ENCODE data around the gene C2orf80. TPM values are rescaled to one million over a fixed set of nuclear protein-coding genes. Genes with fewer than 3 reads are reported as not detected.

The C2orf80 gene
- total RNA-seq (not detected in 2 replicates), polyA plus RNA-seq (not detected in 2 replicates), polyA minus RNA-seq (ENCODE audit: low replicate concordance) (not detected in 2 replicates)
- polyA plus RNA-seq (2012) = not detected in 2 replicates

GRCh38 chr2:208189810-208190503 lies at the start of gene C2orf80:
C2orf80 (minus strand) TSS chr2:208190030; CDS start chr2:208186986, 3,044 bp downstream.
- Histone ChIP-seq H3K4me2 (ENCODE audit: extremely low read depth, insufficient read depth, low read length) (no peak within 1 kb of the TSS), H3K9ac (ENCODE audit: insufficient read depth, low read length) (no peak within 1 kb of the TSS), H3K4me1 (ENCODE audit: control insufficient read depth, extremely low read depth, insufficient read depth, low read length) (no peaks in the 10 kb centered on the region), H3K79me2 (ENCODE audit: control insufficient read depth, insufficient read depth, low read length) (no peaks in the 10 kb centered on the region), H3K36me3 (ENCODE audit: control insufficient read depth, insufficient read depth, low read length) (no peaks in the 10 kb centered on the region), H3K27me3 (ENCODE audit: control insufficient read depth, insufficient read depth, low read length) (no peaks in the 10 kb centered on the region), H3K9me3 (ENCODE audit: control insufficient read depth, insufficient read depth, low read depth, low read length) (no peaks in the 10 kb centered on the region), H2AFZ (ENCODE audit: low read length) (no peak within 1 kb of the TSS), H3K4me3 (replicated peaks in 1 of 4; ENCODE audit: control extremely low read depth in 1 of 4, insufficient read depth in 1 of 4, low read depth in 3 of 4, low read length in 4 of 4) (no peak within 1 kb of the TSS), H3K27ac (ENCODE audit: insufficient read depth, low read length) (no peak within 1 kb of the TSS), H4K20me1 (ENCODE audit: control insufficient read depth, extremely low read depth, insufficient read depth, low read length) (no peaks in the 10 kb centered on the region)
- no peak for TF ChIP-seq CTCF (conservative IDR thresholded peaks at IDR 0.05 in 1 of 2, IDR thresholded peaks at IDR 0.05 in 1 of 2; ENCODE audit: low read depth in 1 of 2, low read length in 2 of 2)
- no peak for TF ChIP-seq EZH2 (IDR thresholded peaks at IDR 0.05; ENCODE audit: low read length, missing control alignments)
- no peak for DNase-seq (ENCODE audit: low read depth in 2 of 2)

- H3K27me3 ChIP-seq (ENCODE audit: control insufficient read depth, insufficient read depth, low read length) = no peaks in the 10 kb centered on the region
- no peak overlapping the region for H3K4me3 ChIP-seq (replicated peaks in 1 of 4; ENCODE audit: control extremely low read depth in 1 of 4, insufficient read depth in 1 of 4, low read depth in 3 of 4, low read length in 4 of 4)
- H4K20me1 ChIP-seq (ENCODE audit: control insufficient read depth, extremely low read depth, insufficient read depth, low read length) = no peaks in the 10 kb centered on the region
- H2AFZ ChIP-seq (ENCODE audit: low read length) = no peak overlapping the region
- no peak overlapping the region for H3K4me2 ChIP-seq (ENCODE audit: extremely low read depth, insufficient read depth, low read length)
- no peaks in the 10 kb centered on the region for H3K79me2 ChIP-seq (ENCODE audit: control insufficient read depth, insufficient read depth, low read length)
- no peak overlapping the region for H3K9ac ChIP-seq (ENCODE audit: insufficient read depth, low read length)
- TF ChIP-seq EZH2 (IDR thresholded peaks at IDR 0.05; ENCODE audit: low read length, missing control alignments) = no peak
- TF ChIP-seq CTCF (conservative IDR thresholded peaks at IDR 0.05 in 1 of 2, IDR thresholded peaks at IDR 0.05 in 1 of 2; ENCODE audit: low read depth in 1 of 2, low read length in 2 of 2) = no peak
- peaks cover 3% of the 10 kb centered on the region for H3K36me3 ChIP-seq (ENCODE audit: control insufficient read depth, insufficient read depth, low read length)
- H3K9me3 ChIP-seq (ENCODE audit: control insufficient read depth, insufficient read depth, low read depth, low read length) = no peaks in the 10 kb centered on the region
- H3K4me1 ChIP-seq (ENCODE audit: control insufficient read depth, extremely low read depth, insufficient read depth, low read length) = no peaks in the 10 kb centered on the region
- H3K27ac ChIP-seq (ENCODE audit: insufficient read depth, low read length) = no peak overlapping the region
- no peak for DNase-seq (ENCODE audit: low read depth in 2 of 2)
Observed at GRCh38 chr2:208235860-208236259, 46.0 kb upstream of the C2orf80 start.

GRCh38 chr2:208234786-208235185 lies 45.0 kb upstream of the C2orf80 start:
- TF ChIP-seq EZH2 (IDR thresholded peaks at IDR 0.05; ENCODE audit: low read length, missing control alignments) (no peak), CTCF (conservative IDR thresholded peaks at IDR 0.05 in 1 of 2, IDR thresholded peaks at IDR 0.05 in 1 of 2; ENCODE audit: low read depth in 1 of 2, low read length in 2 of 2) (no peak)
- Histone ChIP-seq H3K27me3 (ENCODE audit: control insufficient read depth, insufficient read depth, low read length) (no peaks in the 10 kb centered on the region), H4K20me1 (ENCODE audit: control insufficient read depth, extremely low read depth, insufficient read depth, low read length) (no peaks in the 10 kb centered on the region)

More at GRCh38 chr2:208234786-208235185, 45.0 kb upstream of the C2orf80 start:
- H2AFZ ChIP-seq (ENCODE audit: low read length) = no peak overlapping the region
- H3K9me3 ChIP-seq (ENCODE audit: control insufficient read depth, insufficient read depth, low read depth, low read length) = no peaks in the 10 kb centered on the region
- no peak overlapping the region for H3K4me3 ChIP-seq (replicated peaks in 1 of 4; ENCODE audit: control extremely low read depth in 1 of 4, insufficient read depth in 1 of 4, low read depth in 3 of 4, low read length in 4 of 4)
- no peak overlapping the region for H3K4me2 ChIP-seq (ENCODE audit: extremely low read depth, insufficient read depth, low read length)
- H3K79me2 ChIP-seq (ENCODE audit: control insufficient read depth, insufficient read depth, low read length) = no peaks in the 10 kb centered on the region
- H3K4me1 ChIP-seq (ENCODE audit: control insufficient read depth, extremely low read depth, insufficient read depth, low read length) = no peaks in the 10 kb centered on the region
- H3K9ac ChIP-seq (ENCODE audit: insufficient read depth, low read length) = no peak overlapping the region
- H3K36me3 ChIP-seq (ENCODE audit: control insufficient read depth, insufficient read depth, low read length) = peaks cover 1% of the 10 kb centered on the region
- no peak for DNase-seq (ENCODE audit: low read depth in 2 of 2)
- H3K27ac ChIP-seq (ENCODE audit: insufficient read depth, low read length) = no peak overlapping the region
